OCI-LY7 (cell line): ENCODE results near the gene TBPL2. TPM values are rescaled to one million over a fixed set of nuclear protein-coding genes. Genes with fewer than 3 reads are reported as not detected.
"Not testable (repeated sequence)": the region's sequence is repeated elsewhere in the genome, so short reads cannot be mapped to it uniquely, and the experiment has no call there.

ENCODE experiments used
- BruUV-seq: library from RNA; stranded (reverse); fragments of 400-500 nt; replicated peaks from 2 replicates; lab custom pipeline; 2021; lab: Mats Ljungman, UMichigan
- CTCF ChIA-PET: fragments of 300-600 bp; sonication (Branson Sonifier 250); formaldehyde crosslinking; loops from one replicate; lab custom pipeline; 2022; ENCODE audit warnings: antibody characterized with exemption; ENCODE audit not compliant: unreplicated experiment; lab: Charles Lee
- POLR2A ChIA-PET: fragments of 300-600 bp; sonication (Branson Sonifier 250); formaldehyde crosslinking; loops from one replicate; lab custom pipeline; 2022; ENCODE audit warnings: antibody characterized with exemption; lab: Charles Lee
- DNase-seq: peaks from one replicate; pipeline ENCODE4 v3.0.0-alpha.2; 2015; ENCODE audit warnings: low spot score
- H2AFZ ChIP-seq: fragments of 200-600 bp; sonication (generic), shearing (Covaris generic); 2 replicates; pipeline ENCODE4 v1.6.1; 2014; ENCODE audit warnings: mild to moderate bottlenecking, antibody characterized with exemption, low read length, moderate library complexity
- H3K27ac ChIP-seq: fragments of 200-600 bp; sonication (generic); 2 replicates; pipeline ENCODE4 v1.5.1; 2014; ENCODE audit warnings: mixed run types, low read depth, mild to moderate bottlenecking, moderate library complexity, low read length, inconsistent platforms; ENCODE audit not compliant: poor library complexity, severe bottlenecking
- H3K36me3 ChIP-seq: fragments of 200-600 bp; sonication (generic); 2 replicates; pipeline ENCODE4 v1.6.1; 2014; ENCODE audit warnings: mild to moderate bottlenecking, antibody characterized with exemption, low read length, moderate library complexity, mixed read lengths; ENCODE audit not compliant: insufficient read depth
- H3K4me1 ChIP-seq: fragments of 200-600 bp; sonication (generic); 2 replicates; pipeline ENCODE4 v1.5.1; 2014; ENCODE audit warnings: mild to moderate bottlenecking, low read length; ENCODE audit not compliant: insufficient read depth, poor library complexity, severe bottlenecking
- H3K4me2 ChIP-seq: fragments of 200-600 bp; sonication (generic); 2 replicates; pipeline ENCODE4 v1.6.1; 2014; ENCODE audit warnings: mild to moderate bottlenecking, low read length
- H3K4me3 ChIP-seq: fragments of 200-600 bp; sonication (generic); 2 replicates; pipeline ENCODE4 v1.5.1; 2014; ENCODE audit warnings: mild to moderate bottlenecking, low read depth, low read length; ENCODE audit not compliant: poor library complexity, severe bottlenecking
- H3K79me2 ChIP-seq: fragments of 200-600 bp; sonication (generic); 2 replicates; pipeline ENCODE4 v1.6.1; 2016; ENCODE audit warnings: low read depth, mild to moderate bottlenecking, low read length, moderate library complexity, mixed read lengths; ENCODE audit not compliant: insufficient read depth
- H3K9me2 ChIP-seq: fragments of 200-600 bp; sonication (generic); 2 replicates; pipeline ENCODE4 v1.6.1; 2016; ENCODE audit warnings: mild to moderate bottlenecking, low read length, mixed read lengths; ENCODE audit not compliant: insufficient read depth
- H3K9me3 ChIP-seq: fragments of 200-600 bp; sonication (generic); 2 replicates; pipeline ENCODE4 v1.6.1; 2014; ENCODE audit warnings: mild to moderate bottlenecking, mixed run types, low read length, mixed read lengths
- H4K20me1 ChIP-seq: fragments of 200-600 bp; sonication (generic); 2 replicates; pipeline ENCODE4 v1.6.1; 2014; ENCODE audit warnings: mild to moderate bottlenecking, antibody characterized with exemption, low read length, moderate library complexity, mixed read lengths; ENCODE audit not compliant: insufficient read depth
- CTCF ChIP-seq: fragments of 200-600 bp; sonication (generic); conservative IDR thresholded peaks from 2 replicates; pipeline ENCODE4 v1.5.1; 2014; ENCODE audit warnings: mild to moderate bottlenecking, antibody characterized with exemption, low read length, moderate library complexity, mixed read lengths
- EZH2phosphoT487 ChIP-seq: fragments of 200-600 bp; sonication (generic); IDR thresholded peaks from 2 replicates; pipeline ENCODE4 v1.6.1; 2018; ENCODE audit warnings: low read depth, borderline replicate concordance, mild to moderate bottlenecking, mixed run types, antibody characterized with exemption, low read length, moderate library complexity, mixed read lengths
- intact Hi-C: fragments of 100-400 bp; cut with micrococcal nuclease; formaldehyde crosslinking; loops from one replicate; pipeline ENCODE4 v1.10.0; 2022; ENCODE audit not compliant: unreplicated experiment
- total RNA-seq, 2 experiments: library from RNA; depleted of rRNA in 1 of 2; stranded (reverse); fragments of >200 nt in 1 of 2; shearing (Covaris generic) in 1 of 2; gene quantifications; 2 replicates each; pipeline ENCODE4 v1.2.3, GENCODE V29; 2014 to 2022

TBPL2 gene
- total RNA-seq, 2 experiments from 2014 or later: not detected

GRCh38 chr14:55481769-55482168, 41.4 kb upstream of the TBPL2 start:
- Histone ChIP-seq H4K20me1 (no peaks in the 10 kb centered on the region), H3K79me2 (no peaks in the 10 kb centered on the region), H3K4me1 (no peaks in the 10 kb centered on the region), H3K9me2 (no peaks in the 10 kb centered on the region), H3K4me2 (no peak overlapping the region), H3K9me3 (no peaks in the 10 kb centered on the region), H3K27ac (no peak overlapping the region), H3K36me3 (no peaks in the 10 kb centered on the region), H2AFZ (no peak overlapping the region), H3K4me3 (no peak overlapping the region)
- TF ChIP-seq EZH2phosphoT487: no peak
- TF ChIP-seq CTCF: no peak
- DNase-seq: no peak
- intact Hi-C loops: no loop called here
- BruUV-seq: no TSS peak
- POLR2A ChIA-PET: no interaction called here
- CTCF ChIA-PET: no interaction called here

- Histone ChIP-seq H3K36me3 (no peaks in the 10 kb centered on the region), H3K9me3 (no peaks in the 10 kb centered on the region), H3K4me3 (no peak overlapping the region), H3K79me2 (no peaks in the 10 kb centered on the region), H2AFZ (no peak overlapping the region), H3K4me2 (no peak overlapping the region), H3K27ac (no peak overlapping the region), H4K20me1 (no peaks in the 10 kb centered on the region), H3K9me2 (no peaks in the 10 kb centered on the region), H3K4me1 (no peaks in the 10 kb centered on the region)
- BruUV-seq: no TSS peak
- no peak for TF ChIP-seq EZH2phosphoT487
- no peak for TF ChIP-seq CTCF
- POLR2A ChIA-PET: no interaction called here
- CTCF ChIA-PET: no interaction called here
- intact Hi-C loops: no loop called here
- DNase-seq: no peak
Observed at GRCh38 chr14:55477680-55478079, 37.3 kb upstream of the TBPL2 start.

- H3K4me2 ChIP-seq, H3K27ac ChIP-seq, H3K9me2 ChIP-seq, intact Hi-C loops, BruUV-seq, DNase-seq, H3K4me1 ChIP-seq, H3K4me3 ChIP-seq, H3K36me3 ChIP-seq, H2AFZ ChIP-seq, H3K79me2 ChIP-seq, POLR2A ChIA-PET, CTCF ChIA-PET, H4K20me1 ChIP-seq, H3K9me3 ChIP-seq: not testable (repeated sequence)
Observed at GRCh38 chr14:55476448-55476847, 36.0 kb upstream of the TBPL2 start.
